CD14-positive monocyte (primary cell): ENCODE data around the gene HARBI1. TPM values are rescaled to one million over a fixed set of nuclear protein-coding genes. Genes with fewer than 3 reads are reported as not detected.

Experiments used
- DNase-seq, 3 donors: peaks; one replicate each; pipeline ENCODE4 v3.0.0-alpha.2; 2011 to 2022
- H2AFZ ChIP-seq: 2 replicates; pipeline ENCODE4 v1.6.0; 2012; ENCODE audit warnings: mild to moderate bottlenecking, low read depth, low read length, inconsistent platforms; ENCODE audit not compliant: insufficient read depth, poor library complexity, severe bottlenecking
- H3K27ac ChIP-seq, 2 donors: 1 replicate in 1 of 2; 2 replicates in 1 of 2; pipeline ENCODE4 v1.5.1; 2012 to 2013; ENCODE audit warnings: low read length in 2 of 2, control low read depth in 1 of 2, inconsistent platforms in 1 of 2, low read depth in 1 of 2, mild to moderate bottlenecking in 1 of 2
- H3K27me3 ChIP-seq, 2 donors: one replicate each; pipeline versions ENCODE4 v1.6.0 to v1.6.1; 2011 to 2013; ENCODE audit warnings: low read length in 2 of 2; ENCODE audit not compliant: control insufficient read depth in 2 of 2, insufficient read depth in 2 of 2
- H3K36me3 ChIP-seq, 2 donors: replicated peaks in 1 of 2; 1 replicate in 1 of 2; 2 replicates in 1 of 2; pipeline versions ENCODE4 v1.5.1 to v1.6.1; 2012 to 2013; ENCODE audit warnings: low read length in 2 of 2, control low read depth in 1 of 2, inconsistent platforms in 1 of 2, mild to moderate bottlenecking in 1 of 2; ENCODE audit not compliant: insufficient read depth in 2 of 2, control insufficient read depth in 1 of 2
- H3K4me1 ChIP-seq, 2 donors: 1 replicate in 1 of 2; 2 replicates in 1 of 2; pipeline versions ENCODE4 v1.5.1 to v1.6.1; 2012 to 2013; ENCODE audit warnings: low read length in 2 of 2, control low read depth in 1 of 2, inconsistent platforms in 1 of 2, mild to moderate bottlenecking in 1 of 2, moderate library complexity in 1 of 2; ENCODE audit not compliant: insufficient read depth in 2 of 2, control insufficient read depth in 1 of 2
- H3K4me2 ChIP-seq: replicated peaks from 2 replicates; pipeline ENCODE3; 2012; ENCODE audit warnings: low read length, moderate library complexity, mild to moderate bottlenecking; ENCODE audit not compliant: poor library complexity, severe bottlenecking; ENCODE audit errors: extremely low read depth
- H3K4me3 ChIP-seq, 3 experiments: fragments of 200-600 bp in 1 of 3; sonication (generic) in 1 of 3; replicated peaks in 1 of 3; 1 replicate in 2 of 3; 2 replicates in 1 of 3; pipeline ENCODE4 v1.5.1; 2011 to 2013; ENCODE audit warnings: low read length in 3 of 3, mild to moderate bottlenecking in 3 of 3, control low read depth in 2 of 3, low read depth in 2 of 3, inconsistent platforms in 1 of 3, moderate library complexity in 1 of 3
- H3K79me2 ChIP-seq: 2 replicates; pipeline ENCODE4 v1.6.0; 2012; ENCODE audit warnings: mild to moderate bottlenecking, control low read depth, inconsistent platforms, low read length, moderate library complexity; ENCODE audit not compliant: insufficient read depth
- H3K9ac ChIP-seq: 2 replicates; pipeline ENCODE4 v1.6.0; 2017; ENCODE audit warnings: low read length, mild to moderate bottlenecking; ENCODE audit not compliant: insufficient read depth, poor library complexity, severe bottlenecking
- H3K9me3 ChIP-seq, 2 donors: replicated peaks in 1 of 2; 1 replicate in 1 of 2; 2 replicates in 1 of 2; pipeline versions ENCODE4 v1.5.1 to v1.6.1; 2012 to 2013; ENCODE audit warnings: low read length in 2 of 2, control low read depth in 1 of 2; ENCODE audit not compliant: control insufficient read depth in 1 of 2, insufficient read depth in 1 of 2
- H4K20me1 ChIP-seq: 2 replicates; pipeline ENCODE4 v1.6.0; 2012; ENCODE audit warnings: mild to moderate bottlenecking, low read length, control low read depth, moderate library complexity; ENCODE audit not compliant: insufficient read depth
- H3K27ac Mint-ChIP-seq, 7 donors: one replicate each; pipeline ENCODE4 v1.8.0; 2020; ENCODE audit warnings: mild to moderate bottlenecking in 7 of 7, mixed read lengths in 7 of 7, moderate library complexity in 6 of 7, inconsistent platforms in 2 of 7
- H3K27me3 Mint-ChIP-seq, 3 donors: one replicate each; pipeline ENCODE4 v1.8.0; 2021 to 2022; ENCODE audit warnings: low read depth in 3 of 3, mild to moderate bottlenecking in 3 of 3, mixed read lengths in 3 of 3, moderate library complexity in 3 of 3, inconsistent platforms in 1 of 3
- H3K36me3 Mint-ChIP-seq, 2 donors: one replicate each; pipeline ENCODE4 v1.8.0; 2020; ENCODE audit warnings: mixed read lengths in 2 of 2, inconsistent platforms in 1 of 2, mild to moderate bottlenecking in 1 of 2
- H3K4me1 Mint-ChIP-seq: one replicate; pipeline ENCODE4 v1.8.0; 2020; ENCODE audit warnings: mild to moderate bottlenecking, mixed read lengths
- H3K4me3 Mint-ChIP-seq, 2 donors: one replicate each; pipeline ENCODE4 v1.8.0; 2020; ENCODE audit warnings: mild to moderate bottlenecking in 2 of 2, mixed read lengths in 2 of 2, moderate library complexity in 1 of 2
- H3K9me3 Mint-ChIP-seq, 7 donors: one replicate each; pipeline ENCODE4 v1.8.0; 2020 to 2022; ENCODE audit warnings: mixed read lengths in 7 of 7, mild to moderate bottlenecking in 6 of 7, moderate library complexity in 6 of 7, inconsistent platforms in 2 of 7
- CTCF ChIP-seq: fragments of 200-600 bp; IDR thresholded peaks from one replicate; pipeline ENCODE4 v1.8.0; 2022; ENCODE audit warnings: antibody characterized with exemption, mild to moderate bottlenecking
- WGBS: methylation state at CpG from one replicate; pipeline ENCODE4 v1.1.5; 2013; ENCODE audit warnings: missing lambda C conversion rate; ENCODE audit not compliant: insufficient coverage; 5-methylcytosine and 5-hydroxymethylcytosine counted together
- intact Hi-C, 2 donors: fragments of 100-400 bp; cut with micrococcal nuclease; formaldehyde crosslinking; loops; one replicate each; pipeline versions ENCODE4 v1.15.0 to v1.15.1; 2023
- polyA plus RNA-seq, 3 donors: library from polyadenylated mRNA; depleted of rRNA in 1 of 3; unstranded in 2 of 3; stranded (reverse) in 1 of 3; fragments of 300-500 nt in 2 of 3; fragments of >200 nt in 1 of 3; fragmentation: Illumina TruSeq in 2 of 3; gene quantifications; 1 replicate in 2 of 3; 2 replicates in 1 of 3; pipeline ENCODE4 v1.2.3, GENCODE V29; 2012 to 2021

HARBI1 gene
- polyA plus RNA-seq, 3 donors, result 2.1 to 4.4 (median 2.1) TPM

- no peak overlapping the region for H3K4me2 ChIP-seq
- H3K27me3 ChIP-seq, result no peaks in the 10 kb centered on the region
- Mint-ChIP-seq H3K9me3 (no peaks in the 10 kb centered on the region), H3K27me3 (no peaks in the 10 kb centered on the region), H3K4me1 (peaks cover 31% of the 10 kb centered on the region), H3K4me3 (no peak overlapping the region), H3K36me3 (peaks cover 2 to 9% of the 10 kb centered on the region in 2 donors), H3K27ac (peak overlapping the region in 1 of 7 donors; percentile 85)
- no peaks in the 10 kb centered on the region for H3K9me3 ChIP-seq
- WGBS, result no CpG with 5 or more reads among the region's 1 CpG
- peaks cover 17 to 26% of the 10 kb centered on the region in 2 donors for H3K4me1 ChIP-seq
- H3K4me3 ChIP-seq, result no peak overlapping the region
- TF ChIP-seq CTCF, result no peak
- intact Hi-C loops, result no loop called here
- no peak overlapping the region for H2AFZ ChIP-seq
- peaks cover 58% of the 10 kb centered on the region for H4K20me1 ChIP-seq
- peak overlapping the region in 1 of 2 donors; percentile 67 for H3K27ac ChIP-seq
- H3K9ac ChIP-seq, result no peak overlapping the region
- peaks cover 86% of the 10 kb centered on the region for H3K79me2 ChIP-seq
- no peaks in the 10 kb centered on the region for H3K36me3 ChIP-seq
- no peak for DNase-seq
Measured at GRCh38 chr11:46559815-46560214, 57.2 kb downstream of the HARBI1 start.

GRCh38 chr11:46557684-46558151 lies 59.3 kb downstream of the HARBI1 start:
- no peak overlapping the region for H3K4me3 Mint-ChIP-seq

More at GRCh38 chr11:46557684-46558151, 59.3 kb downstream of the HARBI1 start:
- peaks cover 78% of the 10 kb centered on the region for H3K79me2 ChIP-seq
- Mint-ChIP-seq H3K4me1 (peaks cover 48% of the 10 kb centered on the region), H3K9me3 (no peaks in the 10 kb centered on the region), H3K36me3 (peaks cover 2 to 9% of the 10 kb centered on the region in 2 donors), H3K27me3 (no peaks in the 10 kb centered on the region), H3K27ac (peak overlapping the region in 1 of 7 donors; percentile 52)
- intact Hi-C loops, result no loop called here
- TF ChIP-seq CTCF, result no peak
- H3K9me3 ChIP-seq, result no peaks in the 10 kb centered on the region
- no peak overlapping the region for H3K27ac ChIP-seq
- WGBS, result 100% methylated on average over 2 of the region's 7 CpGs
- H3K4me1 ChIP-seq, result peaks cover 33 to 43% of the 10 kb centered on the region in 2 donors
- H4K20me1 ChIP-seq, result peaks cover 69% of the 10 kb centered on the region
- H3K4me3 ChIP-seq, result no peak overlapping the region
- no peak overlapping the region for H2AFZ ChIP-seq
- H3K27me3 ChIP-seq, result no peaks in the 10 kb centered on the region
- H3K36me3 ChIP-seq, result no peaks in the 10 kb centered on the region
- H3K4me2 ChIP-seq, result no peak overlapping the region
- H3K9ac ChIP-seq, result no peak overlapping the region
- no peak for DNase-seq
